Esophagus (tissue), 2 donors: ENCODE data around the gene PMS1. TPM values are rescaled to one million over a fixed set of nuclear protein-coding genes. Genes with fewer than 3 reads are reported as not detected.
"Not testable (repeated sequence)": the region's sequence is repeated elsewhere in the genome, so short reads cannot be mapped to it uniquely, and the experiment has no call there.

Experiments
- H3K27ac ChIP-seq, 2 donors: one replicate each; pipeline ENCODE4 v1.5.1; 2013; ENCODE audit warnings: low read depth in 2 of 2, mild to moderate bottlenecking in 2 of 2, inconsistent platforms in 1 of 2, low read length in 1 of 2, moderate library complexity in 1 of 2
- H3K27me3 ChIP-seq, 2 donors: one replicate each; pipeline ENCODE4 v1.6.1; 2013; ENCODE audit warnings: low read length in 2 of 2, control low read depth in 1 of 2, mild to moderate bottlenecking in 1 of 2; ENCODE audit not compliant: insufficient read depth in 2 of 2, control insufficient read depth in 1 of 2
- H3K36me3 ChIP-seq, 2 donors: one replicate each; pipeline ENCODE4 v1.6.1; 2013; ENCODE audit warnings: low read length in 1 of 2; ENCODE audit not compliant: control insufficient read depth in 2 of 2, insufficient read depth in 2 of 2
- H3K4me1 ChIP-seq, 2 donors: one replicate each; pipeline ENCODE4 v1.6.1; 2013; ENCODE audit warnings: low read length in 1 of 2; ENCODE audit not compliant: control insufficient read depth in 2 of 2, insufficient read depth in 2 of 2
- H3K4me3 ChIP-seq, 2 donors: one replicate each; pipeline ENCODE4 v1.5.1; 2013; ENCODE audit warnings: low read length in 2 of 2, mild to moderate bottlenecking in 2 of 2, low read depth in 1 of 2, moderate library complexity in 1 of 2
- H3K9me3 ChIP-seq, 2 donors: one replicate each; pipeline ENCODE4 v1.6.1; 2013; ENCODE audit warnings: mild to moderate bottlenecking in 2 of 2, low read depth in 1 of 2, low read length in 1 of 2, moderate library complexity in 1 of 2; ENCODE audit not compliant: control insufficient read depth in 2 of 2, insufficient read depth in 1 of 2
- WGBS, 2 donors: extraction: QIAGEN DNeasy Blood & Tissue Kit; methylation state at CpG; one replicate each; pipeline ENCODE4 v1.1.7; 2013; 5-methylcytosine and 5-hydroxymethylcytosine counted together
- polyA plus RNA-seq, 2 donors: library from polyadenylated mRNA; stranded (reverse); fragments of 200-250 nt; gene quantifications; one replicate each; pipeline ENCODE4 v1.2.3, GENCODE V29; 2013
- donor health status: healthy with polysubstance abuse.
- donor health status: Bipolar disorder and iron deficiency.

PMS1 gene
- 10 to 100 TPM in 1 of 2 donors, 1 to 10 TPM in 1; 4.3 to 11.0 TPM for polyA plus RNA-seq

DNA sequence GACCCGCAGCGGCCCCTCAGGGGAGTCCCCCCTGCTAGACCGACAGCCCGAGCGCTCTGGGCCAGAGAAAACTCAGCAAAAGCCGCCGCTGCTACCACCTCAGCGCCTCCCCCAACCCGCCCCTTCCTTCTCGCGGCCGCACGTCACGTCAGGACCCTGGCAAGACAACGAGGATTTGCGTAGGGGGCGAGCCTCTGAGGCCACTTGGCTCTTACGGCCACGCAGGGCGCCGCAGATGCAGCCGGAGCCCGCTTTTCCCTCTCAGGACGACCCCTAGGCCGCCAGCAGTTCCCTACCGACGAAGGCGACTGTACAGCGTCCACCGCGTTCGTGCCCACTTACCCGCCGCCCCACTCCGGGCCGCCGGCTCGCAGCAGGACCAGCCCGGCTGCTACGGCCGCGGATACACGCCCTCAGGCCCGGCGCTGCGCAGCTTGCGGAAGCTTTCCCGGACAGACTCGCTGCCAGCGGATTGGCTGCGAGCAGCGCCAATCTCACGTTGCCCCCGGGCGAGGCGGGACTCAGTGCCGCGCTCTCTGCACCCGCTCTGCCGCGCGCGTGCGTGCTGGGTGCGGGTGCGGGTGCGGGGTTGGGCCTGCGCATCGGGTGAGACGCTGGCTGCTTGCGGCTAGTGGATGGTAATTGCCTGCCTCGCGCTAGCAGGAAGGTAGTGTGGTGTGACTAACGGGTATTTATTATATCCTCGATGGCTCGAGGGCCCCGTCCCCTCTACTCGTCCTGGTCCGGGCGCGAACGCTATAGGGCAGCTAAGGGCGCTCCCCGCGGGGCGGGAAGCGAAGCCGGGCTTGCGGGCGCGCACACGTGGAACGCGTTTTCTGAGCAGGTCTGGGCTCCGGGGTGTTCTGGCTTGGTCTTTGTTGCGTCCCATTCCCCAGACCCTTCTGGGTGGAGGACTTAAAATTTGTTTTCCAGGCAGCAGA, at the start of gene PMS1, which contains the start of gene ORMDL1:
Gene PMS1, plus strand, starts transcription at position 524 of the 941 bp plus-strand sequence. CDS start 7,360 bp downstream, outside the sequence.
Gene ORMDL1, minus strand, starts transcription at position 413 of the 941 bp plus-strand sequence. CDS start 1,744 bp downstream, outside the sequence.
- H3K4me1 ChIP-seq: no peaks in the 10 kb centered on the region
- H3K27ac ChIP-seq: peak within 1 kb of the TSS; percentile 95 to 98
- no peaks in the 10 kb centered on the region for H3K9me3 ChIP-seq
- peak within 1 kb of the TSS; percentile 88 to 97 for H3K4me3 ChIP-seq
- WGBS, 2 donors: 0 to 1% methylated on average over 85 to 96 of the region's 96 CpGs
- no peaks in the 10 kb centered on the region for H3K27me3 ChIP-seq
- no peaks in the 10 kb centered on the region for H3K36me3 ChIP-seq

DNA sequence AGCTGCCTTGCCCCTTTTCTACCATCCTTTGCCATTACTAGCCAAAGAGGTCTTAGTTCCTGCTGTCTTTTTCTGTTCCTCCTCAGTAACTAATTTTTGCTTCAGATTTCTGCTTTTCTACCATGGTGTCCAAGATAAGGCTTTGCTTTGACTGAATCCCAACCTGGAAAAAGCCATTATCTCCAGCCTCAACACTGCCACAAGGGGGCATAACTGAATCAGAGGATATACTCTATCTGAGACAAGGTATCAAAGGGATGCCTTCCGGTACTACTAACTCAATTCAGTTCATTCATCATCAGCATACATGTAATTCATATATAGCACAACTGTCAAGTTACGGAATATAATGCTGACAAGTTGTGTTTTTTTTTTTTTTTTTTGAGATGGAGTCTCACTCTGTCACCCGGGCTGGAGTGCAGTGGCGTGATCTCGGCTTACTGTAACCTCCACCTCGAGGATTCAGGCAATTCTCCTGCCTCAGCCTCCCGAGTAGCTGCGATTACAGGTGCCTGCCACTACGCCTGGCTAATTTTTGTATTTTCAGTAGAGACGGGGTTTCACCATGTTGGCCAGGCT, 33.1 kb upstream of the PMS1 start:
- H3K27me3 ChIP-seq: no peaks in the 10 kb centered on the region
- peaks cover 0 to 6% of the 10 kb centered on the region in 2 donors for H3K36me3 ChIP-seq
- no peaks in the 10 kb centered on the region for H3K4me1 ChIP-seq
- H3K9me3 ChIP-seq: no peaks in the 10 kb centered on the region
- H3K27ac ChIP-seq: no peak overlapping the region
- WGBS, 2 donors: 86 to 88% methylated on average over 10 of the region's 10 CpGs
- H3K4me3 ChIP-seq: no peak overlapping the region

DNA sequence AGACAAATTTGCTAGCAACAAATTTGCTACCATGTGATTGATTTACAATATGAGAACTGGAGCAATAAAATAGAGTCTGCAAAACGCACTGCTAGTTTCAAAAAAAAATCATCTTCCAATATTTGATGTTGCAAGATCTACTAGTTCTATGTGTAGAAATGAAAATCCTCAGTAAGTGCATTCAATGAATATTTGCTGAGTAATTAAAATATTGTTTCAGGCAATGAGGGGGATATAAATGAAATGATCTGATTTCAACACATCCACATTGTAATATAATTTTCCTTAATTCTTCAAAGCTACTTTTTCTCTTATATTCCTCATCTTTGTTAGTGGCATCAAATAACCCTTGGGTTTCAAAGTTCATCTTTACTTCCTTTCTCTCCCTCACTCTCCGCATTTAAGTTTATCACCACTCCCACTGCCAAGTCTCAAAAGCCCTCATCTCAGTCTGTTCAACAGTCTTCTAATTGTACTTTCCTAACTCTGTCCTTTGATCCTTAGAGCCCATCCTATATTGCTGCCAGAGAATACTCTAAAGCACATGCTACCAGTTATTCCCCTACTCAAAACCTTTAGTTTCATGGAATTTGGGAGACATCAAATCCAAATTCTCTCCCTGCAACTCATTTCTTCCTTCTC, 27.8 kb upstream of the PMS1 start:
- H3K9me3 ChIP-seq: no peaks in the 10 kb centered on the region
- H3K27me3 ChIP-seq: no peaks in the 10 kb centered on the region
- H3K36me3 ChIP-seq: no peaks in the 10 kb centered on the region
- H3K4me3 ChIP-seq: no peak overlapping the region
- H3K4me1 ChIP-seq: no peaks in the 10 kb centered on the region
- H3K27ac ChIP-seq: no peak overlapping the region
- WGBS, 2 donors: 80 to 88% methylated on average over 2 of the region's 2 CpGs

DNA sequence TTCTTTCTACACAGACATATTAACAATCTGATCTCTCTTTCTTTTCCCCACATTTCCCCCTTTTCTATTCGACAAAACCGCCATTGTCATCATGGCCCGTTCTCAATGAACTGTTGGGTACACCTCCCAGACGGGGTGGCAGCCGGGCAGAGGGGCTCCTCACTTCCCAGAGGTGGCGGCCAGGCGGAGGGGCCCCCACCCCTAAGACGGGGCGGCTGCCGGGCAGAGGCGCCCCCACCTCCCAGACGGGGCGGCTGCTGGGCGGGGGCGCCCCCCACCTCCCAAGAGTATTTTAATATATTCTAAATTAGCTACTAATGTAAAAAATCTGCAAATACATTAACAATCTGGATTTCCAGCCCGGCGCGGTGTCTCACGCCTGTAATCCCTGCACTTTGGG, 24.1 kb upstream of the PMS1 start:
- H3K9me3 ChIP-seq, H3K27me3 ChIP-seq, H3K4me1 ChIP-seq, H3K27ac ChIP-seq, H3K36me3 ChIP-seq, H3K4me3 ChIP-seq: not testable (repeated sequence)
- 97 to 98% methylated on average over 17 of the region's 19 CpGs for WGBS, 2 donors

DNA sequence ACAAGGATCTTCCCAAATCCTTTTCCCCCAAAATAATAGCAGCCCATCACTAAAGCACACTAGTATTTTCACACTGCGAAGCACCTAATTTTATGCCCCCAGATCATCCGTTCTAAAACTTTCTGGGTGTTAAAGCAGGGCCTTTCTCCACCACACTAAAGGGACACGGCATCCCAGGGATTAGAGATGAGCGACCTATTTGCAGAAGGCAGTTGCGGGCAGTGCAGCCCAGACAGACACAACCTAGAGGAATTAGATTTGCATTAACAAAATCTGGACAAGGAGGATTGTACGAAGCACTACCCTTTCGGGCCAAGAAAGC, 22.1 kb upstream of the PMS1 start:
- Histone ChIP-seq H3K27me3 (no peaks in the 10 kb centered on the region), H3K4me1 (no peaks in the 10 kb centered on the region), H3K4me3 (peak overlapping the region; percentile 78 to 88), H3K36me3 (no peaks in the 10 kb centered on the region), H3K27ac (peak overlapping the region; percentile 91 to 94), H3K9me3 (no peaks in the 10 kb centered on the region)
- 1% methylated on average over 7 of the region's 7 CpGs for WGBS, 2 donors

DNA sequence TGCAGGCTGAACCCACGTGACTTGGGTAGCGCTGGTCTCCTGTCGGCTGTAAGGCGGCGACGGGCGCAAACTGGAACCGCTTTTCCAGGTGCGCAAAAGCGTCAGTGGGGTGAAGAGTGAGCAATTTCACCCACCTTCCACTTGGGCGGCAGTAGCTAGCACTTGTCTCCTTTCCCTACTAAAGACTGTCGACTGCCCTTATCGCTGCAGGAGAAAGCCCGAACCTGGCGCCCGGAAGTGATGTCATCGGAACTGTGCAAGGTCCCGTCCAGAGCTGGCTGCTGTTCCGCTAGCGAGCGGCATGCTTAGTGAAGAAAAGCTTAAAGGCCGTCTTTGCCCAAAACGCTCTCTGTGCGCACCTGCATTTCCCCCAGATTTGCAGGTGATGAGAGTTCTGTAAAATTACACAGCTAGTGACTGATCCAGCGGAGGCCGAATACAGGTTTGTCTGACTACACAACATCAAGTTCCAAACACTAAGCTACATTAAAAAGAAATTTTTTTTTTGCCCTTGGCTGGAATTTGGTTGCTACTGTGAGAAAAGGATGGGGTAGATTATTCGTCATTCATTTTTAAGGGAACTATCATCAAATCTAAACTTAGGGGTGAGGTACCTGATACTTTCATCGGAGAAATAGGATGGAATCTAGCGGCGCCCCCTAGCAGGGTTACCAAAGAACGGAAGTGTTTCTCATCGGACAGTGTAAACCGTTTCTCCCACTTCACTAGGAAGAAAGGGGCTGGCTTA, 21.5 kb upstream of the PMS1 start, which contains the start of gene OSGEPL1:
Gene OSGEPL1, minus strand, starts transcription at position 242 of the 748 bp plus-strand sequence. CDS start 1,152 bp downstream, outside the sequence.
- Histone ChIP-seq H3K4me1 (no peaks in the 10 kb centered on the region), H3K36me3 (no peaks in the 10 kb centered on the region), H3K27me3 (no peaks in the 10 kb centered on the region), H3K4me3 (peak within 1 kb of the TSS; percentile 78 to 88), H3K27ac (peak within 1 kb of the TSS; percentile 91 to 94), H3K9me3 (no peaks in the 10 kb centered on the region)
- WGBS, 2 donors: 0% methylated on average over 33 of the region's 33 CpGs

DNA sequence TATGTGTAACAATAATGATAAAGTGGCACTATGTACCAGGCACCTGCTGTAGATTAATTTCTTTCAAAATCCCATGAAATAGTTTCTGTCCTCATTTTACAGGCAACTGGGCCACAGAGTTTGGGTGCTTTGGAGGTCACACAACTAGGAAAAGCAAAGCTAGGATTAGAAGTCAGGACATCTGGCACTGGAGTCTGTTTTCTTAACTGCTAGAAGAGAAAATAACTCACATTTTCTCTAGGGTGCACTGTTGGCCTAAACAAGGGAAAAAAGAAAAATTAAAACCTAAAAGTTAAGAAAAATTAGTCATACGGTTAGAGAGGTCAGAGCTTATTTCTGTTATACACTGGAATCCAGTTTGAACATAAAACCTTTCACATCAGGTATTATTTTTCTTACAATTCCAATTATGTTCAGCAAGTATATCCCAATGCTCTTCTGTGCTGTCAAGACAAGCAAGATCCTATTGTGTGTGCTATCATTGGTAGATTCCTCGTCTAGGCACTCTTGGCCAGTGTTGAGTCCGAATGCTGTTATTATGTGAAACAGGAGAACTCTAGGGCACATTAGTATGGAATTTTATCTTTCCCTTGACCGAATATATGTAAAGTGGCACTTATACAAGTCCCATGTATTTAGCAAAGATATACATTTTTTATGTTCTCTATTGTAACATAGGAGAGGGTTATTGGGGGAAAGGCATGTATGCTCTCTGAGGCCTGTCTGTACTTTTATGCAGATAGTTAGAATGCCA, 20.2 kb upstream of the PMS1 start:
- Histone ChIP-seq H3K27me3 (no peaks in the 10 kb centered on the region), H3K27ac (no peak overlapping the region), H3K36me3 (no peaks in the 10 kb centered on the region), H3K4me3 (no peak overlapping the region), H3K4me1 (no peaks in the 10 kb centered on the region), H3K9me3 (no peaks in the 10 kb centered on the region)
- 80 to 82% methylated on average over 4 of the region's 4 CpGs for WGBS, 2 donors

DNA sequence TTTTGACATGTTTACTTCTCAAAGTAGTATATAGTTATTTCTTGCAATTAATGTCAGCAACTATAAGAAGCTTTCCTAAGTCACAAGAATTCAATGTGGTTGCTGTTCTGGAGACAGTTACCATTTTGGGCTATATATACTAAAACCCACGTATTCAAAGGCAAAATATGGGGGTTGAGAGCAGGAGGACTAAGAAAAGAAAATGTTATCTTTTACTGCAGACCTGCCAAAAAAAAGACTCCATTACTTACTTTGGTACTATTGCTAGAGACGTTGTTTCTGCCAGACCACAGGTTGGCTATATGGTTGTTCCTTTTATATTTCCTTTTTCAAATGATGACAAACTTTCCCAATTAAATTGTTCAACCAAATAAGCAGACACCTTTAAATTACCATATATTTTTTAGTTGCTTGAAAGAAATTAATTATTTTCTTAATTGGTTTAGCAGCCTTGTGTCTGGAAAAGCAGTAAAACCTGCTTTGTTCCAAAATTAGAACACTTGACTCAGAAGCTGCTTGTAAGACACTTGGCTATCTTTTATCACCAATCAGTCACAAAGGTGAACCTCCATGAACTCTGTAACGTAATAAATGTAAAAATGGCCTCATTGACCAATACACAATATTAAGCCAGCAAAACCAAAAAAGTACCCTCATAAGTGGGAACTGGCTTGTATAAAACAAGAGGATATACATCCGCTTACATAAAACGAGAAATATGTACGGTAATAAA, 13.5 kb upstream of the PMS1 start:
- WGBS, 2 donors: 72 to 75% methylated on average over 6 of the region's 6 CpGs
- H3K27me3 ChIP-seq: no peaks in the 10 kb centered on the region
- H3K36me3 ChIP-seq: peaks cover 0 to 4% of the 10 kb centered on the region in 2 donors
- no peaks in the 10 kb centered on the region for H3K4me1 ChIP-seq
- H3K4me3 ChIP-seq: no peak overlapping the region
- H3K27ac ChIP-seq: no peak overlapping the region
- no peaks in the 10 kb centered on the region for H3K9me3 ChIP-seq
